ENCODE measurements around the gene SDCBP2. TPM values are rescaled to one million over a fixed set of nuclear protein-coding genes. Genes with fewer than 3 reads are reported as not detected.
A peak's percentile ranks its signal among the peaks of the same experiment; 100 is the strongest.

SDCBP2 gene
- polyA plus RNA-seq, 2 of the 4 experiments (the other 2 are of a cell fraction) = 0.35 to 0.58 TPM

- peak overlapping the region; percentile 77 for H3K4me2 ChIP-seq
- ChIA-PET POLR2A (interaction anchor here (0.6 to 1.1 kb wide), 2 partner anchors 10 to 22 kb away, joined by 3 to 8 read pairs; no protein-coding TSS in a partner anchor), CTCF (interaction anchor here (0.7 to 1.6 kb wide), 4 partner anchors 8 to 80 kb away, joined by 3 to 6 read pairs (median 4); no protein-coding TSS in a partner anchor)
- DNase-seq (ENCODE audit: low read depth in 1 of 2, low spot score in 1 of 2) (no peak), FAIRE-seq (no peak), ATAC-seq (no peak)
- H3K27ac ChIP-seq = peak overlapping the region; percentile 63 to 88
- peak; percentile 96 for TF ChIP-seq HDAC2 (IDR thresholded peaks at IDR 0.05)
- no peak for TF ChIP-seq POLR2A (IDR thresholded peaks at IDR 0.05; ENCODE audit: low read length)
- peak; percentile 91 for TF ChIP-seq ZFP36 (IDR thresholded peaks at IDR 0.05; ENCODE audit: borderline replicate concordance, partially characterized antibody)
- no peak for TF ChIP-seq HOXB5 (CRISPR knock-in tag; IDR thresholded peaks at IDR 0.05)
- no peak for TF ChIP-seq REST (IDR thresholded peaks at IDR 0.05)
- TF ChIP-seq HOXB13 (CRISPR knock-in tag; IDR thresholded peaks at IDR 0.05; ENCODE audit: low read depth) = no peak
- peak; percentile 43; the same call in 1 of the 2 replicates for TF ChIP-seq MAX (IDR thresholded peaks at IDR 0.05)
- TF ChIP-seq EHMT2 (IDR thresholded peaks at IDR 0.05; ENCODE audit: low read depth) = no peak
- TF ChIP-seq ELK1 (IDR thresholded peaks at IDR 0.05; ENCODE audit: low read depth, low read length) = no peak
- peak; percentile 90 for TF ChIP-seq CHD4 (IDR thresholded peaks at IDR 0.05; ENCODE audit: borderline replicate concordance)
- TF ChIP-seq KDM1A (IDR thresholded peaks at IDR 0.05; ENCODE audit: low read depth) = peak; percentile 98
- TF ChIP-seq JUN (IDR thresholded peaks at IDR 0.05) = 0 out of 5 replicates have a peak, but pooled peaks of 1 of the 2 experiments have one; percentile 31
- TF ChIP-seq KDM5A (IDR thresholded peaks at IDR 0.05) = no peak
- H3K4me1 ChIP-seq = peaks cover 21% of the 10 kb centered on the region
- H3K9me3 ChIP-seq = peaks cover 13% of the 10 kb centered on the region
- peak overlapping the region; percentile 89 for H3K4me3 ChIP-seq
- 3% methylated on average over 10 of the region's 10 CpGs for WGBS (ENCODE audit: missing lambda C conversion rate)
Observed at GRCh38 chr20:1265916-1266166, 63.1 kb downstream of the SDCBP2 start.

- CTCF ChIA-PET = interaction anchor here (0.7 kb wide), 1 partner anchor 9 kb away, joined by 3 read pairs; no protein-coding TSS in a partner anchor
- H3K4me1 ChIP-seq = peaks cover 21% of the 10 kb centered on the region
- H3K9me3 ChIP-seq = peaks cover 13% of the 10 kb centered on the region
- peak overlapping the region; percentile 89 for H3K4me3 ChIP-seq
- ATAC-seq (no peak), DNase-seq (ENCODE audit: low read depth in 1 of 2, low spot score in 1 of 2) (no peak), FAIRE-seq (no peak)
- peak overlapping the region; percentile 63 to 88 for H3K27ac ChIP-seq
- peak overlapping the region; percentile 77 for H3K4me2 ChIP-seq
- POLR2A ChIA-PET = interaction anchor here (0.6 to 1.1 kb wide), 2 partner anchors 11 to 23 kb away, joined by 3 to 8 read pairs; no protein-coding TSS in a partner anchor
- TF ChIP-seq BCL3 (IDR thresholded peaks at IDR 0.05) = no peak
- TF ChIP-seq SREBF2 (IDR thresholded peaks at IDR 0.05) = no peak
- TF ChIP-seq RFX5 (IDR thresholded peaks at IDR 0.05) = no peak
- TF ChIP-seq GATA3 (IDR thresholded peaks at IDR 0.05; ENCODE audit: borderline replicate concordance) = no peak
- 79% methylated on average over 4 of the region's 4 CpGs for WGBS (ENCODE audit: missing lambda C conversion rate)
Observed at GRCh38 chr20:1265226-1265915, 63.6 kb downstream of the SDCBP2 start.

GRCh38 chr20:1264727-1265126 lies 64.2 kb downstream of the SDCBP2 start:
- peaks cover 13% of the 10 kb centered on the region for H3K9me3 ChIP-seq
- ATAC-seq = no peak

More at GRCh38 chr20:1264727-1265126, 64.2 kb downstream of the SDCBP2 start:
- CTCF ChIA-PET = no interaction called here
- Histone ChIP-seq H3K4me2 (no peak overlapping the region; the same call in 2 of the 3 replicates), H3K4me1 (peaks cover 21% of the 10 kb centered on the region), H3K27ac (no peak overlapping the region), H3K4me3 (no peak overlapping the region)
- WGBS (ENCODE audit: missing lambda C conversion rate) = 85% methylated on average over 2 of the region's 2 CpGs
- FAIRE-seq = no peak
- DNase-seq (ENCODE audit: low read depth in 1 of 2, low spot score in 1 of 2) = no peak
- POLR2A ChIA-PET = no interaction called here
- TF ChIP-seq HOXB5 (CRISPR knock-in tag; IDR thresholded peaks at IDR 0.05) (no peak), ZNF302 (CRISPR knock-in tag; IDR thresholded peaks at IDR 0.05) (no peak)
